ENCODE measurements around the gene GLI1. TPM values are rescaled to one million over a fixed set of nuclear protein-coding genes. Genes with fewer than 3 reads are reported as not detected.
"Not testable (repeated sequence)": the region's sequence is repeated elsewhere in the genome, so short reads cannot be mapped to it uniquely, and the experiment has no call there.

Gene GLI1
- total RNA-seq = under 1 TPM; 0.16 to 0.74 (median 0.55) TPM
- long read RNA-seq = 0 reads

GRCh38 chr12:57459750-57460467, at the start of gene GLI1:
GLI1 (plus strand) TSS chr12:57459785; CDS start chr12:57463692, 3,907 bp downstream.
- under 1% methylated on average over 20 of the region's 36 CpGs for WGBS (ENCODE audit: insufficient coverage, low coverage, low lambda C conversion rate, missing lambda C conversion rate)
- ATAC-seq (no peak), DNase-seq (peak in 1 of 3 donors; percentile 43)
- H3K9me3 ChIP-seq = no peaks in the 10 kb centered on the region
- H3K27ac ChIP-seq = peak within 1 kb of the TSS; percentile 69 to 87 (median 85)
- H3K4me1 ChIP-seq = peaks cover 0 to 44% (median 1%) of the 10 kb centered on the region in 4 donors
- peak within 1 kb of the TSS; percentile 65 to 77 (median 66) for H3K4me3 ChIP-seq
- no peaks in the 10 kb centered on the region for H3K36me3 ChIP-seq
- no peaks in the 10 kb centered on the region for H3K27me3 ChIP-seq
- intact Hi-C loops (cut with DNase I) = no loop called here
- TF ChIP-seq POLR2A (IDR thresholded peaks at IDR 0.05) = no peak
- no peak for TF ChIP-seq CTCF (IDR thresholded peaks at IDR 0.05)

- Histone ChIP-seq H3K4me1 (no peaks in the 10 kb centered on the region), H3K27me3 (no peaks in the 10 kb centered on the region), H3K9me3 (no peaks in the 10 kb centered on the region), H3K4me3 (no peak overlapping the region), H3K27ac (no peak overlapping the region), H3K36me3 (no peaks in the 10 kb centered on the region)
- no peak for TF ChIP-seq POLR2A (IDR thresholded peaks at IDR 0.05)
- DNase-seq = no peak
- no peak for ATAC-seq
- intact Hi-C loops (cut with DNase I) = no loop called here
- WGBS (ENCODE audit: insufficient coverage, low coverage, low lambda C conversion rate, missing lambda C conversion rate) = 100% methylated on average over 4 of the region's 4 CpGs
Measured at GRCh38 chr12:57410534-57410933, 49.1 kb upstream of the GLI1 start.

- H3K4me3 ChIP-seq; H3K27me3 ChIP-seq; DNase-seq; ATAC-seq; H3K36me3 ChIP-seq; intact Hi-C loops (cut with DNase I); H3K9me3 ChIP-seq; H3K27ac ChIP-seq: not testable (repeated sequence)
- 92% methylated on average over 6 of the region's 6 CpGs for WGBS (ENCODE audit: insufficient coverage, low coverage, low lambda C conversion rate, missing lambda C conversion rate)
- H3K4me1 ChIP-seq = peaks cover 0 to 19% (median 3%) of the 10 kb centered on the region in 4 donors
Measured at GRCh38 chr12:57414160-57414559, 45.4 kb upstream of the GLI1 start.

- no peak for DNase-seq
- no peak for ATAC-seq
- no peak overlapping the region for H3K27ac ChIP-seq
- peaks cover 0 to 19% (median 4%) of the 10 kb centered on the region in 4 donors for H3K4me1 ChIP-seq
- no peaks in the 10 kb centered on the region for H3K27me3 ChIP-seq
- WGBS (ENCODE audit: insufficient coverage, low coverage, low lambda C conversion rate, missing lambda C conversion rate) = 87% methylated on average over 2 of the region's 2 CpGs
- H3K36me3 ChIP-seq = no peaks in the 10 kb centered on the region
- TF ChIP-seq CTCF (IDR thresholded peaks at IDR 0.05) = no peak
- TF ChIP-seq POLR2A (IDR thresholded peaks at IDR 0.05) = no peak
- H3K4me3 ChIP-seq = no peak overlapping the region
- intact Hi-C loops (cut with DNase I) = no loop called here
- no peaks in the 10 kb centered on the region for H3K9me3 ChIP-seq
Measured at GRCh38 chr12:57415088-57415487, 44.5 kb upstream of the GLI1 start.

GRCh38 chr12:57416039-57416996, 43.3 kb upstream of the GLI1 start:
- Histone ChIP-seq H3K36me3 (no peaks in the 10 kb centered on the region), H3K27ac (no peak overlapping the region), H3K4me3 (no peak overlapping the region), H3K4me1 (peaks cover 0 to 19% (median 4%) of the 10 kb centered on the region in 4 donors), H3K9me3 (no peaks in the 10 kb centered on the region), H3K27me3 (no peaks in the 10 kb centered on the region)
- intact Hi-C loops (cut with DNase I) = no loop called here
- ATAC-seq (peak in 1 of 4 donors; percentile 65), DNase-seq (no peak)
- TF ChIP-seq CTCF (IDR thresholded peaks at IDR 0.05) (no peak), POLR2A (IDR thresholded peaks at IDR 0.05) (no peak)
- WGBS (ENCODE audit: insufficient coverage, low coverage, low lambda C conversion rate, missing lambda C conversion rate) = 71% methylated on average over 1 of the region's 8 CpGs

Data from right lobe of liver (tissue), 6 donors.